GM18870 (cell line): ENCODE results near the gene BRICD5.
A peak's percentile ranks its signal among the peaks of the same experiment; 100 is the strongest.

Experiments used
- ATAC-seq: cut with Tn5 transposase; IDR thresholded peaks from one replicate; pipeline ENCODE4 v1.9.1; 2021; ENCODE audit warnings: moderate library complexity; ENCODE audit not compliant: unreplicated experiment

BRICD5 gene

GRCh38 chr16:2237493-2238149 lies 27.0 kb upstream of the BRICD5 start:
- no peak for ATAC-seq

DNA sequence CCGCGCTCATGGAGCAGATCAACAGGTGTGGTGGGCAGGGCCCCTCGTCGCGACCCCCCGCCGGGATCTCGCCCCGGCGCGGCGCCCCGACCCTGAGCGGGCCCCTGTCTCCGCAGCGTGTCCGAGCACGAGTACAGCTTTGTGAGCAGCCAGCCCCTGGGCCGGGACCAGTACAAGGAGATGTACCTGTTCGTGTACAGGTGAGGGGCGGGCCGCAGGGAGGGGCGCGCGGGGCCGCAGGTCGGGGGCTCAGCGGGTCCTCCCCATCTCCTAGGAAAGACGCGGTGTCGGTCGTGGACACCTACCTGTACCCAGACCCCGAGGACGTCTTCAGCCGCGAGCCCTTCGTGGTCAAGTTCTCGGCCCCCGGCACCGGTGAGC lies 26.4 kb upstream of the BRICD5 start:
- ATAC-seq: no peak

DNA sequence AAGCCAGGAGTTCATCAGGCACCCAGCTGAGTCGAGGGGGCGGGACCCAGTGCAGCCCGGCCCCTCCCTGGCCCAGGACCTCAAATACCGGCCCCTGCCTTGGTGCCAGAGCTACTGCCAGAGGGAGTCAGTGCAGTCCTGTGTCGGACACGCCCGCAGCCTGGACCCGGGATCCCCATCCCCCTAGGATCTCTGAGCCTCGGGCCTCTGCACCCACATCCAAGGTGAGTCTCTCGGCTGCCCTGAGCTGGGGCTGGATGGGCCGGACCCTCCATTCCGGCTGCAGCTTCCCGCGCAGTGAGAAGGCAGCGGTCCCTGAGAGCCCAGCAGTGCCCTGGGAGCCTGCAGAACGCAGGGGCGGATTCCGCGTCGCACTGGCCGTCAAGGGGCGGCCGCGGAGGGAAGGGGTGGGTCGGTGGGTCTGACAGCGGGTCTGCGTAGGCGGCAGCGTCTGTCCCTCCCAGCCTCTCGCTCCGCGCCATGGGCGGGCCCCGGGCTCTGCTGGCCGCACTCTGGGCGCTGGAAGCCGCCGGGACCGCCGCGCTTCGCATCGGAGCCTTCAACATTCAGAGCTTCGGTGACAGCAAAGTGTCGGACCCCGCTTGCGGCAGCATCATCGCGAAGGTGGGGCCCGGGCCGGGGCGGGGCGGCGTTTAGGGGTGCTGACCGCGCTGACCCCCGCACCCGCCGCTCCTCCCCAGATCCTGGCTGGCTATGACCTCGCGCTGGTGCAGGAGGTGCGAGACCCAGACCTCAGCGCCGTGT lies 25.9 kb upstream of the BRICD5 start, which contains the start of gene DNASE1L2:
DNASE1L2 (plus strand) TSS at position 108 of the 765 bp plus-strand sequence; CDS start at position 481, 373 bp downstream.
- ATAC-seq: no peak

GRCh38 chr16:2235695-2236336 lies 25.2 kb upstream of the BRICD5 start:
- no peak for ATAC-seq

- no peak for ATAC-seq
These were observed 24.6 kb upstream of the BRICD5 start for GRCh38 chr16:2235234-2235651.

DNA sequence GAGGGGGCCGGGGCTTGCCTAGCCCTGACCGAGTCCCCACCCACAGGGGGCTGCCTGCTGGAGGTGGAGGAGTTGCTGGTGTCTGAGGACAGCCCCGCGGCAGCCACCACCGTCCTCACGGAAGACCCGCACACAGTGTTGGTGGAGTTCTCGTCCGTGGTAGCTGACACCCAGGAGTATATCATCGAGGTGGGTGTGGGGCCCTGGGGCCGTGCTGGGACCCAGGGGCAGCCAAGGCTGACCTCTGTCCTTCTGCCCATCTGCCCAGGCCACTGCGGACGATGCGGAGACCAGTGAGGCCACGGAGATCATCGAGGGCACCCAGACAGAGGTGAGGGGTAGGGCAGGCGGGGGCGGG lies 24.1 kb upstream of the BRICD5 start:
- ATAC-seq: no peak

DNA sequence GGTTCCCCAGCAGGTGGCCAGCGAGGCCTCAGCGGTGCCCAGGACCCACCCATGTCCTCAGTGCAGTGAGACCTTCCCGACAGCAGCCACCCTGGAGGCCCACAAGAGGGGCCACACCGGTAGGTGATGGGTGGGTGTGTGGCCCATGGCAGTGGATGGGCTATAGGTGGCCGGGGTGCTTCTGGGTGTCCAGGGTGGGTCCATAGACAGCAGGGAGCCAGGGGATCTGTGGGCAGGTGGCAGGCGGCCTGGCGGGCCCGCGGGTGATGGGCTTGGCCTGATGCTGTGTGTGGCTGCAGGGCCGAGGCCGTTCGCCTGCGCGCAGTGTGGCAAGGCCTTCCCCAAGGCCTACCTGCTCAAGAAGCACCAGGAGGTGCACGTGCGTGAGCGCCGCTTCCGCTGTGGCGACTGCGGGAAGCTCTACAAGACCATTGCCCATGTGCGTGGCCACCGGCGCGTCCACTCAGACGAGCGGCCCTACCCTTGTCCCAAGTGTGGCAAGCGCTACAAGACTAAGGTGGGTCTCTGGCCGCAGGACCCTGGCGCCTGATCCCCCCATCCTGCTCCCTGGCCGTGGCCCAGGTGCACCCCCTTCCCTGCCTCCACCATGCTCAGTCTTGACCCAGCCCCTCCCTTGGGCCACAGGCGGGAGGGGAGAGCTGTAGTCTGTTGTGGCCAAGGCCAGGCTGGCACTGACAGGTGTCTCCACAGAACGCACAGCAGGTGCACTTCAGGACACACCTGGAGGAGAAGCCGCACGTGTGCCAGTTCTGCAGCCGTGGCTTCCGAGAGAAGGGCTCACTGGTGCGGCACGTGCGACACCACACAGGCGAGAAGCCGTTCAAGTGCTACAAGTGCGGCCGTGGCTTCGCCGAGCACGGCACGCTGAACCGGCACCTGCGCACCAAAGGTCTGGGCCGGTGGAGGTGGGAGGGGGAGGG lies 23.5 kb upstream of the BRICD5 start:
- ATAC-seq: no peak

GRCh38 chr16:2233046-2233775 lies 22.5 kb upstream of the BRICD5 start:
- ATAC-seq: no peak

DNA sequence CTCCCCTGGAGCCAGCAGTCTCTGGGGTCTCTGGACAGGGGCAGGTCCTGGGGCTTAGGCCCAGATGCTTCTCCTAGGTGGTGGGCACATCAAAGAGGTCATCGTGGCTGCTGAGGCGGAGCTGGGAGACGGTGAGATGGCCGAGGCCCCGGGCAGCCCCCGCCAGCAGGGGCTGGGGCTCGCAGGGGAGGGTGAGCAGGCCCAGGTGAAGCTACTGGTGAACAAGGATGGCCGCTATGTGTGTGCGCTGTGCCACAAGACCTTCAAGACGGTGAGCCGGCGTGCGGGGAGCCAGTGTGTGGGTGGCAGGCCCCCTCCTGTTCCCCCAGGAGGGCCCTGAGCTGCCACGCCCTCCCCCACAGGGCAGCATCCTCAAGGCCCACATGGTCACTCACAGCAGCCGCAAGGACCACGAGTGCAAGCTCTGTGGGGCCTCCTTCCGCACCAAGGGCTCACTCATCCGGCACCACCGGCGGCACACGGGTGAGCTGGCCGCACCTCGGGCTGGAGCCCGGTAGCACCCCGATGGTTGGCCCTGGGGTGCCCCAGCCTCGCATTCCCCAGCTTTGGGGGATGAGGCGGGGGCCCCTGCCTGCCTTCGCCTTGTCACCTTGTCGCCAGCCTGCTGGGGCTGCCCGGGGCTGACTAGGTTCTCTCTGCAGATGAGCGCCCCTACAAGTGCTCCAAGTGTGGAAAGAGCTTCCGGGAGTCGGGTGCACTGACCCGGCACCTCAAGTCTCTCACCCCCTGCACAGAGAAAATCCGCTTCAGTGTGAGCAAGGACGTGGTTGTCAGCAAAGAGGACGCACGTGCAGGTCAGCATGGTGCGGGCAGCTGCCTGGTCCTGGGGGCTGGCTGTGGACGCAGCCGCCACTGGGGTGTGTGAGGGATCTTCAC lies 21.7 kb upstream of the BRICD5 start:
- ATAC-seq: no peak

DNA sequence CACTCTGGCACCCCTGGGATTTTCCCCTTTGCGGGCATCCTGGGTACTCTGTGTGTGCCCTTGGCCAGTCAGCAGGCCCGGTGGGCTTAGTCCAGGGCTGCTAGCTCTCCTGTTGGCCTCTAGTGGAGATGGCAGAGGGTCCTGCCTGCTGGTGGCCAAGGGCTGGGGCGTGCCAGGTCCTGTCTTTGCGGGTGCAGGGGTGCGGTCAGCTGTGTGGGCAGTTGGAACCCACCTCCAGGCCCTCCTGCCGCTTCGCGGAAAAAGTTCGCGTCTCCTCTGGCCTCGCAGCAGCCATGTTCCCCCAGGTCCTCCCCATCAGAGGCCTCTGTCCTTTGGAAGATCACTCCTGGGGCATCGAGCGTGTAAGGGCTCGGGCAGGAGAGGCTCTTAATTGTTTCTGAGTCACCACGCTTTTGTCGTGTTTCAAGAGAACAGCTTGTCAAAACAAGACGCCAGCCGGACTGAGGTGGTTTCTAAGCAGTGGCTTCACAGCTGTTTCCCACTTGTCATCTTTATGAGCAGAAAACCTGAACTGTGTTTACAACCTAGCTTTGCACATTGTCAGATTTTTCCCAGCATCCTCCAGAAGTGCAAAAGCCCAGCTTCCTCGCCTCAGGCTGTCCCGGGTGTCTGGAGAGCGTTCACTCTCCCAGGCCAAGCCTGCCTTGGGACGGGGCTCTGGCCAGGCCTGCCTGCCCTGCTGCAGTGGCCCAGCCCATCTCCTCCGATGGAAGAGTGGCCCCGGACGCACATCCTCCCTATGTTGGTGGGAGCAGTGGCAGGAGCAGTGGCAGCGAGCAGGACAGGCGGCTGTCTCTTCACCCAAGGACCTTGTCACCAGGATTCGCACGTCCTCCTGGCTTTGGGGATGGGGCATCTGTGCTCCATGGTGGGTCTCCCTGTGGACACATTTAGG lies 20.6 kb upstream of the BRICD5 start:
- no peak for ATAC-seq

GRCh38 chr16:2230376-2230775 lies 19.7 kb upstream of the BRICD5 start:
- no peak for ATAC-seq

DNA sequence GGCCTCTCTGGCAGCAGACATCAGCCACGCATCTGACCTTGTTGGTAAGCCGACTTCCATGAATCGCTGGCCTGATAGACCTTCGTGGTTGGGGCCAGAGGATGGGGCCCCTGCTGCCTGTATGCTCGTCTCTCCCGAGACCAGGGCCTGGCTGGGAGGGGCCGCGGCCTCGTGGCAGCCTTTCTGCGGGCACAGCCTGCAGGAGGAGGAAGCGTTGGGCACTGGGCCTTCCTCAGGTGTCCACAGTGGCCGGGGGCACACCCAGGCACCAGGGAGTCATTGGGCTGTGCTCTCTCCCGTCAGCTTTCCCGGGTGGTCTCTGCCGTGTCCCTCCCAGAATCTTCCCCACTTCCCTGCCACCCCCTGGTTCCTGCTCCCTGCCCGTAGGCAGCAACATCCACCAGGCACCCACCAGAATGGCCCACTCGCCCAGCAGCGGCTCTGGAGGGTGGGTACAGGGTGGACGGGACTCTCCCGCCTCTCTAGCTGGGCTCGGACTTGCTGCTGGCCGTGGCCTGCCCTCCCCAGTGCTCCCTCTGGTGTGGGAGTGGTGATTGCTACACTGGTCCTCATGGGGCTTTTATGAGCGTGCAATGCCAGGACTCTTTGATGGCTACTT lies 19.1 kb upstream of the BRICD5 start:
- no peak for ATAC-seq

DNA sequence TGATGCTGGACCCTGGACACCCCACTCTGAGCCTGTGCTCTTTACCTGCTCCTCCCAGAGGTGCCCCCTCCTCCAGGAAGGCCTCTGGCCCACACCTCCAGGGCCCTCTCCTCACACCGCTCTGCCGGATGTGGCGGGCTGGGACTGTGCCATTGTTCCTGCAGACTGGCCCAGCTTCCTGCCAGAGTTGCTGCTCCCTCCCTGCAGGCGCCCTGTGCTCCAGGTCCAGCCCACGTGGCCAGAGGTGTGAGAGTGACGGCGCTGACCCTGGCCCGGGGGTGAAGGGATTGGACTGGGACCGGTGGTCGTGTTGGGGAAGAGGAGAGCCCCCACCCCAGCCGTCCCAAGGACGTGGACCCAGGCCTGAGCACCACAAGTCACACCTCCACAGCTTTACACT lies 18.4 kb upstream of the BRICD5 start:
- ATAC-seq: no peak

- ATAC-seq: no peak
These were observed 17.6 kb upstream of the BRICD5 start for GRCh38 chr16:2228161-2228824.

DNA sequence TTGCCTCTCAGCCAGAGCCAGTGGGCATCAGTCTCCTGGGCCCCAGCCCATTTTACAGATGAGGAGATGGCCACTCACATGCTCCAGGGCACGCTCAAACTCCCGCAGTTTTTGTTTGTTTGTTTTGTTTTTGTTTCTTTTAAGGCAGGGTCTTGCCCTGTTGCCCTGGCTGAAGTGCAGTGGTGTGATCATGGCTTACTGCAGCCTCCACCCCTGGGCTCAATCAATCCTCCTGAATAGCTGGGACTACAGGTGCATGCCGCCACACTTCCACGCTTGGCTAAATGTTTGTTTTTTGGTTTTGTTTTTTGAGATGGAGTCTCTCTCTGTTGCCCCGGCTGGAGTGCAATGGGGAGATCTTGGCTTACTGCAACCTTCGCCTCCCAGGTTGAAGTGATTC lies 16.3 kb upstream of the BRICD5 start:
- ATAC-seq: no peak

- ATAC-seq: no peak
These were observed 15.7 kb upstream of the BRICD5 start for GRCh38 chr16:2226245-2226793.

GRCh38 chr16:2223942-2224486 lies 13.4 kb upstream of the BRICD5 start:
- ATAC-seq: peak; percentile 19
